HG03139 (cell line): ENCODE results near the gene DPYSL3.

Source experiments
- ATAC-seq: cut with Tn5 transposase; IDR thresholded peaks from one replicate; pipeline ENCODE4 v1.9.1; 2021; ENCODE audit not compliant: unreplicated experiment

The DPYSL3 gene

GRCh38 chr5:147406636-147407035 lies 103.2 kb downstream of the DPYSL3 start:
- no peak for ATAC-seq

DNA sequence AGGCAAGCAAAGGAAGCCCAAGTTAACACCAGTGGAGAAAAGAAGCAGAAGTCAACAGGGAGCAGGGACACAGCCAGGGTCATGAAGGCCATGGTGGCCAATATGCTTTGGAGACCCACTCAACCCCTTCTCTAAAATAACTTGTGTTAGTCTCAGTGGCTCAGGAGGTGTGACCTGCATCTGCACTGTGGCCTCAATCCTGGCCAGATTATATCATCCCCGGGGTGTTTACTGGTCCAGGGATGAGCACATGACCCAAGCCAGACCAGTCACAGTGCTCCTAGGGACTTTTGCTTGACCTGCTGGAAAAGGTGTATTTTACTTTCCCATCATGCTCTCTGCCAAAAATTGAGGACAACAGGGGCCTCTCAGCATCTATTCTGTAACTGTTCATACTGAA lies 105.2 kb downstream of the DPYSL3 start:
- ATAC-seq = peak; percentile 22

DNA sequence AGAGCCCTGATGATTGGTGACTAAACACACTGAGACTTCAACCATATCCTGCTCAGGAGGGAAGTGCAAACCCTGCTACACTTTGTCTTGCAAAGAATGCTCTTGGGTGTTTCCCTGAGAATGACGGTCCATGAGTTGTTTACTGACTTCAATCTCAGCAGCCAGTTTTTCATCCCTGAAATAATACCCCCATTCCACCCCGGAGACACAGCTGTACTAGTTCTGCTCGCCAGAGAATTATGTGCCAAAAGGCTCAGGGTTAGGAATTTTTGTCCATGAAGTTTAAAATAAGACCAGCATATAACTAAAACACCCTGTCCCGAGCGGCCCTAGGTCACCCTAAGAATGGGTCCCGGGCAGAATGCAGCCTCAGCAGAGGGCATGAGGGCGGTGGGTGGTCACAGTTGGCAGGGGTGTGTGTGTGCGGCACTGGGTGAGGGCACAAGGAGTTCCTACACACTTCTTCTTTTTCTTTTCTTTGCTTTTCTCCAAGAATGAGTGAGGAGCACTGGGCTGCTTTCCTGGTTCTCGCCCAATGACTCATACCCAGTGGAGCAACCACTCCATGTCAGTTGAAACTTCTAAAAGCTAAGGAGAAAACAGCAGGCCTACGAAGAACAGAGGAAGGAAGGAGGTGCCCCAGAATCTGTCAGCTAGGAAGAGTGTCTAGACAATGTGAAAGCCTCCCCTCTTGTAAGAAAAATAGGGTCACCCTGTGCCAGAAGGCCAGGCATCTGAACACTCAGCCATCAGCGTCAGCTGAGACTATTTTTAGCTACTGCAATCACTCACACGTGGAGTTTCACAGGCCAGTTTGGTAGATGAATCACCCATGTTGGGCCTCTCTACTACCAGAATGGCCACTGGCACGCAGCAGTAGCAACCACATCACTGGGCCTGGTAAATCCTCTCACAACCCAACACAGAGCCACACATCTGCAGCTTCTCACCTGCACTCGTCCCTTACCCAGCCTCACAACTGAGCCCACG lies 105.9 kb downstream of the DPYSL3 start:
- peak; percentile 87 for ATAC-seq

- no peak for ATAC-seq
Measured at GRCh38 chr5:147400881-147401280, 109.0 kb downstream of the DPYSL3 start.

GRCh38 chr5:147400126-147400809 lies 109.6 kb downstream of the DPYSL3 start:
- ATAC-seq = no peak

GRCh38 chr5:147398860-147399259 lies 111.0 kb downstream of the DPYSL3 start:
- no peak for ATAC-seq

DNA sequence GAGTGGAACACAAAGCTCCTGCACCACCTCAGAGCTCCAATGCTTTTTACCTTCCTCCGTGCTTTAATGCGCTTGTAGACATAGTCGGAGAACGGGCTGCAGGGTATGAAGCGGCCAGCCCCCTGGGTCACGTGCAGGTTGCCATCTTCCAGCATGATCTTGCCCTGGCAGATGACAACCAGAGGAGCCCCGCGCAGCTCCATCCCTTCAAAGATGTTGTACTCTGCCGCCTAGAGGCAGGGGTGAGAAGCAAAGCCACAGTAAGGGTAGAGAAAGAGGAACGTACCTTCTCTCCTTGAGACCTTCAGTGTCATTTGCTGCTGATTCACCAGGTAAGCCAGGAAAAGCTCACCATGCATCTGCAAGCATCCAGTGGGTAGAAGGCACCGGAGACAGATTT lies 112.3 kb downstream of the DPYSL3 start:
- no peak for ATAC-seq

DNA sequence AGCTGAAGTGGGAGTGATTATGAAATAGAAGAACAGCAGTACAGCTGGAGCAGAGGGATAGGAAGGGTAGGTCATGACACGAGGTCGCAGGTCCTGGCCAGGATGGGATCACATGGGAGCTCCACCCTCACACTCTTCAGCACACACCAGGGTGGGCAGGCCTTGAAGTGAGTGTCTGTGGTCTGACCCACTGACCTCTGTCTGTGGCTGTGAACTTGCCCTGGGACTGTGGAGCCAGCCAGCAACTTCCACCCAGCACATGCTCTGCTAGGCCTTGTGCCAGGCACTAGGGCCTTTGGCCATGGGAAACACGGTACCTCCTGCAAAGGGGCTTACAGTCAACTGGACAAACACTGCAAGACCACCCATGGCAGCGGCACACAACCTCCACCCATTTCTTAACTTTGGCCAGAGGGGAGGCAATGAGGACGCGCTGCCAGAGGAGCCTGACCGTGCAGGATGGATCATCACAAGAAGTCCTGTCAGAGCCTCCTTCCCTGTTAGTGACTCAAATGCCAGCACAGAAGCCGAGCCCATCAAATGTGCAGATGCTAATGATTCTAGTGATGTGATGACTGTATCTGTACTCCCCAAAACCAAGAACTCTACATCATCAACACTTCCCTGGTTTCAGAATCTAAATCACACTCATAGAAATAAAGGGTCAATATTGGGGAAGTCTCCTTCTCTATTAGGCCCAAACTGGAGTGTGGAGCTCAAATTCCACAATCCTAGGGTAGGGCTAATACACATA lies 113.6 kb downstream of the DPYSL3 start:
- ATAC-seq = no peak

DNA sequence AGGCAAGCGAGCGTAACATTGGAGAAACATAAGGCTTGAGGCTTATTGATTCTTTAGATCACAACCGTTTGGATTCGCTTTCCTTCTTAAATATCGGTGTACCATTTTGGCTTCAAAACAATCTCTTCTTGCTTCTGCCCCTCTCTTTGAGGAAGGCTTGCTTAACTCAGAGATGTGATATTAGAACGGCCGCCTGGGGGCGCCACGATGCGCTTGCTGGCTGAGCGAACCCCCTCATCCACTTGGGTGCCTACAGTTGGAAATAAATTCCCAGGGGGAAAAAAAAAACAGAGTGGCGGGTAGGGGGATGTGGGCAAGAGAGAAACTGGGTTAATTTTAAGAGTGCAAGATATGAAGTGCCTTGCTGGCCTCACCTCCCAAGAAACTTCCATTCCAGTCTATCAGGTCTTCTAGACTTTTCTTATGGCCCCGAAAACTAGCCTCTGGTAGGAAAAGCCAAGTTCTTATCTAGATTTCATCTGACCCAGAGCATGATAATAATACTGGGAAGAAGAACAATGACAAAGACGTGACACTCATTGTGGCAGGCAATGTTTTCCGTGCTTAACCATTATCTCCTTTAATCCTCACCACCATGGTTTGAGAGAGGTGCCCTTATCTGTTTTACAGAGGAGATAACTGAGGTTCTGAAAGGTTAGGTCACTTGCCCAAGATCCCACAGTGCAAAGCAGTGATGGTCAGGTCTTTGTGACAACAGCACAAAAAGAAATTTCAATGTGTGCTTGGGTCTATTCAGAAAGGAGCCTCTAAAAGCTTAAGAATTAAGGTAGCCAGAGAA lies 115.8 kb downstream of the DPYSL3 start:
- ATAC-seq = no peak

DNA sequence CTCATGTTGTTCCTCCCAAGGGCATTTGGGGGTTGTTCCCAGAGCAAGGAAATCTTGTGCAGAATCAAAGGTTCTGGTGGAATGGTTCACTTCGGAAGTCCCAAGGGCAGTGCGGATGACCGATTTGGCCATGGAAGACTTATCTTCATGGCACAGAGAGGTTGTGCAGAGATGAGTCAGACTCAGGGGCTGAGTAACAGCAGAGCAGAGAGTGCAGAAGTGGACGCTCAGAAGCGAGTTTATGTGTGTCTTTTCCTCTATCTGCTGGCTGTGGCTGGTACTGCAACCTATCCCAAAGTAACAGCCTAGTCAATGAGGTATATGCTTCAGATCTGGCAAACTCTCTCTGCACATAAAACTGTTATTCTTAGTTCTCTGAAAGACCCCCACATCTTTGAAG lies 118.1 kb downstream of the DPYSL3 start:
- ATAC-seq = peak; percentile 88

DNA sequence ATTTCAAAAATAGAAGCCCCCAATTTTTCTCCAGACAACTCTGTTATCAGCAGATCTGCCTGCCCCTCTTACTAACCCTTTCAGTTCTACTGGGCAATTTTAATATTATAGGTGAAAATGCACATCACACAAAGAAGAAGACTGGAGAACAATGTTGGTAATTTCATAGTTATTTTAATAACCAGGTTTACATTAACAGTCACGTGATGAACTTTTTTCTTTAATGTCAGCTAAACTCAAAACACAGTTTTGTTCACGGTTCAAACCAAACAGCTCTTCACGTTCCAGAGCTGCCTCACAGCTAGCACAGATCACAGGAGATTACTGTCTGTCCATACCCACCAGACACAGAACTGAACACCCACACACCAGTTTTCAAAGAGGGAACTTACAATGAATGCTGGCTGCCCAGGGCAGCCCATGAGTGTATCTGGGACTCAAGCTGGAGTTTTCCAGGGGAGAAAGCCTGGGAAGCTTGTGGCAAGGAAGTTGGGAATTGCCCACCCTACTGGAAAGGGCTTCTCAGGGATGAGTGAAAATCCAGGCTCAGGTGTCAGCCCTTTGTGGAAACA lies 119.1 kb downstream of the DPYSL3 start:
- no peak for ATAC-seq

- ATAC-seq = no peak
Measured at GRCh38 chr5:147388184-147389108, 121.4 kb downstream of the DPYSL3 start.

DNA sequence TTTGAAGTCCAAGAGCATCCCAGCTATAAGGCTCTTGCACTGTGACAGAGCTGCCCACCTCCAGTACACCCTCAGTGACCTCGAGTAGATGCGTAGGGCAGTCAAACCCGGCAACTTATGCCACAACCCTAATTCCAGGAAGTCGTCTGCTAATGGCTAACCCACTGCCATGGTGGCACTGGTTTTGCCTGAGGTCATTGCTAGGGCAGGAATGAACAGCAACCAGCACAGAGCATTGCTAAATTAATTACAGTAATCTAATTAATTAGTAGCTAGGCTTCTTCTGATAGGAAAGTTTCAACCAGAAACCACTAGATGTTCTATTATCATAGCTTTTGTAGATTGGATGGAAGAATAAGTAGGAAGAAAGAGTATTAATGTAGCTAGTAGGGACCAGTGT lies 122.8 kb downstream of the DPYSL3 start:
- ATAC-seq = no peak

DNA sequence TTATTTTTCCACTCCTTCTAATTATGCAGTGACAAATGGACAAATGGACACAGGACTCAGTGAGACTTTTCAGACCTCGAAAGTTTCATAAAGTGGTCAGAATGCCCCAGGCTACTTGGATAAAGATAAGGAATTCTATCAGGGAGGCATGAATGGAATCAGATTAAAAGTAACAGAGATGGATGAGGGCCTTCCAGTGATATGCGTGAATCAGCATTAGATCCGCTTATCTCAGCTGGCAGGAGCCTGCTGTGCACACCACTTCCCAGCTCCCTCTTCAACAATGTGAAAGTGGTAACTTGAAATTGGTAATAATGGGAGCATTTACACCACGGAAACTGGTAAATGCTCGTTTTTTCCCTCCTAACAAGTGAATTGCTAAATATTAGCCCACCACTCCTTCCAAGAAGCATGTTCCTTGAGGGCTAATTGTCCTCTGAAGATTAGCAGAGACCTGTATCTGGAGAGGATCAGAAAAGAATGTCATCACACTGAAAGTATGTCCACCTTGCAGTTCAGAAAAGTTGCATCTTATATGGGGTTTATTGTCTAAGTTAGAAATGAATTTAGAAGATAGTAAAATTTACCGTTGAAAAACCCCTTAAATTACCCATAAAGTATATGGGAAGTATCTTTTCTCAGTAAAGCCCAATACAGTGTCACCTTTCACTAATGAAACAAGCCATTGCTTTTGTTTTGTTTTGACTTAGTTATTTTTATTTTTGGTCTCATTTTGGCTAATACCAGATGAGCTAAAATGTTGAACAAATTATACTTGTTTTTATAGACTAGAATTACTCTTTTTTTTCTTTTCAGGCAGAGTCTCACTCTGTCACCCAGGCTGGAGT lies 125.3 kb downstream of the DPYSL3 start:
- no peak for ATAC-seq

- no peak for ATAC-seq
Measured at GRCh38 chr5:147382776-147383175, 127.1 kb downstream of the DPYSL3 start.

GRCh38 chr5:147381555-147381954 lies 128.3 kb downstream of the DPYSL3 start:
- no peak for ATAC-seq

- no peak for ATAC-seq
Measured at GRCh38 chr5:147377682-147378081, 132.2 kb downstream of the DPYSL3 start.

GRCh38 chr5:147375151-147375550 lies 134.7 kb downstream of the DPYSL3 start:
- no peak for ATAC-seq
